Loucy (cell line): Measurements from ENCODE around the gene MT1A.

Source experiments
- CTCF ChIP-seq: fragments of 200-600 bp; sonication (generic); conservative IDR thresholded peaks from 2 replicates; pipeline ENCODE4 v1.5.1; 2014; ENCODE audit warnings: mild to moderate bottlenecking, antibody characterized with exemption, low read length
- EZH2phosphoT487 ChIP-seq: fragments of 200-600 bp; IDR thresholded peaks from 2 replicates; pipeline ENCODE4 v1.6.1; 2018; ENCODE audit warnings: antibody characterized with exemption, mild to moderate bottlenecking, moderate library complexity, borderline replicate concordance

GRCh38 chr16:56615353-56615752 is 23.1 kb upstream of the MT1A start:
- TF ChIP-seq CTCF (no peak), EZH2phosphoT487 (no peak)
